DMS153 treated with DMSO at 0.1 percent for 48 hours (cell line): ENCODE measurements around the gene SLC32A1.

Experiments used
- DNase-seq: peaks from one replicate; lab custom pipeline; 2025; ENCODE audit not compliant: unreplicated experiment; lab: John Stamatoyannopoulos, UW

Gene SLC32A1

DNA sequence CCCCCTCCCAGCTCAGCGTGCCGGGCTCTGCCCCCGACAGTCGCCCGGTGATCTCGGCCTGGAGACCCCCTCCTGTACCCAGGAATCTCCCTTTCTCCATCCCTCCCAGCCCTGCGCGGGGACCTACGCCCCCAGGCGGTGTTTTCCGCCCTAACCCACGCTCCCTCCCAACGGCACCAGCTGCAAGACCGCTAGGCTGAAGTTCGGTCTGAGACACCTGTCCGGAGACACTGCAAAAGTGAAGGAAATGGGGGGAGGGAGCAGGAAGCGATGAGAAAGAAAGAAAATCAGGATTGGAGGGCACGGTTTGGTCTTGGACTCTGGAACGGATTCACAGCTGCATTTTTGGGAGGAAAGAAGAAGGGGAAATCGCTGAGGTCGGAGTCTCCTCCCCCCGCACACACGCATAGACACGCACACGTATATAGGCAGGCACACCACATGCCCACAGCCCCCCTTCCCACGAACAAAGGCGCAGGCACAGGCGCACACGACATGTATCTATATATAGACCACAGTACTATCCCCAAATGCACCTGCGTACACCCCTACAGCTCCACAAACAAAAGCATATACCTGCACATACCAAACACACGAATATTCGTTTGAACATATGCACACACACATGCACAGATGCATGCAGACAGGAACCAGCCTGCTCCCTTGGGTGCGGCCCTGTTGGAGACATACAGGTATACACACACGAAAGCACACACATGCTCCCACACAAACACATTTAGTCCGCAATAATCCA, 1.0 kb downstream of the SLC32A1 start:
- no peak for DNase-seq

DNA sequence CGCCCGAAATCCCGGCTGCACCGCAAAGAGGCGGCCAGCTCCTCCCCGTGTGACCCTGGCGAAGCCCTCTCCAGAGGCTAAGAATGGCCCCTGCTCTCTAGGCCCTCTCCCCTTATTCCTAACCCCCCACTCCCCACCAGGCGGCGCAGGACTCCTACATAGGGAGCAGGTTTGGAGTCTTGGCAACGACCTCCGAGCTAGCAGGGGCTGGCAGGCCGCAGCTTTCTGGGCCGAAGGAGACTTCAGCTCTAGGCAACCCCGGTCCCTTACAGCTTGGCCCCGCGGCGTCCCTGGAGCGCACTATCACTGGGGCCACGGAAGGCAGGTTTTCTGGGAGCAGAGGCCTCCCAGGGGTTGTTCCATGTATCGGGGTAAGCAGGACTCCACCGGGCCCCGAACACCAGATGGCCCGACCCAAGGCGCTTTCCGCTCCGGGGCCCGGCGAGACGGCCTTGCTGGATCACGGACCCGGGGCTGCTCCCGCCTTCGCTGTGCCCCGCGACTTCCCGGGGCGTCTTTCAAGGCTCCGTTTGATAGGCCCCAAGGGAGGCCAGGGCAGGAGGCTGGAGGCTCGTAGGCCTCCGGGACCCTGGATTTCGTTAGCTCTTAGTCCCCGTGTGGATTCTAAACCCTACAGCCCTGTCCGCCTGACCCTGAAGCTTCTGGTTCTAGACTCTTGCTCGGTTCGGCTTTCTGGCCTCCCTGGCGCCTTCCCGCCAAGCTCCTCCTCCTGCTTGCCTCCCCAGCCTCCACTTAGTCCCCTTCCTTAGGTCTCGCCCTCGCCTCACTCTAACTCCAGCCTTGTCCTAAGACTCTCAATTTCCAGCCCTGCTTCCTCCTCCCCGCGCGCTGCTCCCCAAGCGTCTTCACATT, 1.9 kb downstream of the SLC32A1 start:
- DNase-seq = peak; percentile 3

DNA sequence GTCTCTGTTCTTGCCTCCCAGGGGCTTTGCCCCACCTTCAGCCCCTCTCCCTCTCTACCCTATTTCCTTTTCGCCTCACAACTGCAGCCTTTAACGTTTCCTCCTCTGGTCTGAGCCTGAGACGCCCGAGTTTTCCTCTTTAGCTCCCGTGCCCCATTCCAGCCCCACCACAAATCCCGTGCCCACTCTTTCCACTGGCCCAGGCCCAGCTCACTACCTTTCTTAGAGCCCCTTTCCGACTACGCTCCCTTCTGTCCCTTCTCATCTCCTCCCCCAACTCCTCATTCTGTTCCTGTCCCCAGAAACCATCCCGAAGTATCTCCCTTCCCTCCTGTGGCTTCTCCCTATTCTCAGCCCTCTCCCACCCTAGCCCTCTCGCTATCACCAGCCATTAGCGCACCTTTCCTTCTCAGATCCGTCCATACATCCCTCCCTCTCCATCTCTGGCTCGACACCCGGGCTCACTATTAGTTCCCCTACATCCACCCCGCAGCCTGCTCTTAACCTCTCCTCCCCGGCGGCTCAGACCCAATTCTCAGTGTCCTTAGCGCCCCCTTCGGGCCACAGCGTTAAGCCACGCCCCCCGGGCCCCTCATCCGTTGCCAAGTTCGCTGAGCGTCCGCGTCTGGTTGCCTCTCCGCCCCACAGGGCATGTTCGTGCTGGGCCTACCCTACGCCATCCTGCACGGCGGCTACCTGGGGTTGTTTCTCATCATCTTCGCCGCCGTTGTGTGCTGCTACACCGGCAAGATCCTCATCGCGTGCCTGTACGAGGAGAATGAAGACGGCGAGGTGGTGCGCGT, 2.7 kb downstream of the SLC32A1 start:
- DNase-seq = no peak

DNA sequence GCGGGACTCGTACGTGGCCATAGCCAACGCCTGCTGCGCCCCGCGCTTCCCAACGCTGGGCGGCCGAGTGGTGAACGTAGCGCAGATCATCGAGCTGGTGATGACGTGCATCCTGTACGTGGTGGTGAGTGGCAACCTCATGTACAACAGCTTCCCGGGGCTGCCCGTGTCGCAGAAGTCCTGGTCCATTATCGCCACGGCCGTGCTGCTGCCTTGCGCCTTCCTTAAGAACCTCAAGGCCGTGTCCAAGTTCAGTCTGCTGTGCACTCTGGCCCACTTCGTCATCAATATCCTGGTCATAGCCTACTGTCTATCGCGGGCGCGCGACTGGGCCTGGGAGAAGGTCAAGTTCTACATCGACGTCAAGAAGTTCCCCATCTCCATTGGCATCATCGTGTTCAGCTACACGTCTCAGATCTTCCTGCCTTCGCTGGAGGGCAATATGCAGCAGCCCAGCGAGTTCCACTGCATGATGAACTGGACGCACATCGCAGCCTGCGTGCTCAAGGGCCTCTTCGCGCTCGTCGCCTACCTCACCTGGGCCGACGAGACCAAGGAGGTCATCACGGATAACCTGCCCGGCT, 3.4 kb downstream of the SLC32A1 start:
- no peak for DNase-seq

DNA sequence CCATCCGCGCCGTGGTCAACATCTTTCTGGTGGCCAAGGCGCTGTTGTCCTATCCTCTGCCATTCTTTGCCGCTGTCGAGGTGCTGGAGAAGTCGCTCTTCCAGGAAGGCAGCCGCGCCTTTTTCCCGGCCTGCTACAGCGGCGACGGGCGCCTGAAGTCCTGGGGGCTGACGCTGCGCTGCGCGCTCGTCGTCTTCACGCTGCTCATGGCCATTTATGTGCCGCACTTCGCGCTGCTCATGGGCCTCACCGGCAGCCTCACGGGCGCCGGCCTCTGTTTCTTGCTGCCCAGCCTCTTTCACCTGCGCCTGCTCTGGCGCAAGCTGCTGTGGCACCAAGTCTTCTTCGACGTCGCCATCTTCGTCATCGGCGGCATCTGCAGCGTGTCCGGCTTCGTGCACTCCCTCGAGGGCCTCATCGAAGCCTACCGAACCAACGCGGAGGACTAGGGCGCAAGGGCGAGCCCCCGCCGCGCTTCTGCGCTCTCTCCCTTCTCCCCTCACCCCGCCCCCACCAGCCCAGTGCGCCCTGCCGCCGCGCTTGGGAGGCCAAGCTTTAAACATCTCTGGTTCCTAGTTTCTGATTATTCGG, 4.0 kb downstream of the SLC32A1 start:
- no peak for DNase-seq

DNA sequence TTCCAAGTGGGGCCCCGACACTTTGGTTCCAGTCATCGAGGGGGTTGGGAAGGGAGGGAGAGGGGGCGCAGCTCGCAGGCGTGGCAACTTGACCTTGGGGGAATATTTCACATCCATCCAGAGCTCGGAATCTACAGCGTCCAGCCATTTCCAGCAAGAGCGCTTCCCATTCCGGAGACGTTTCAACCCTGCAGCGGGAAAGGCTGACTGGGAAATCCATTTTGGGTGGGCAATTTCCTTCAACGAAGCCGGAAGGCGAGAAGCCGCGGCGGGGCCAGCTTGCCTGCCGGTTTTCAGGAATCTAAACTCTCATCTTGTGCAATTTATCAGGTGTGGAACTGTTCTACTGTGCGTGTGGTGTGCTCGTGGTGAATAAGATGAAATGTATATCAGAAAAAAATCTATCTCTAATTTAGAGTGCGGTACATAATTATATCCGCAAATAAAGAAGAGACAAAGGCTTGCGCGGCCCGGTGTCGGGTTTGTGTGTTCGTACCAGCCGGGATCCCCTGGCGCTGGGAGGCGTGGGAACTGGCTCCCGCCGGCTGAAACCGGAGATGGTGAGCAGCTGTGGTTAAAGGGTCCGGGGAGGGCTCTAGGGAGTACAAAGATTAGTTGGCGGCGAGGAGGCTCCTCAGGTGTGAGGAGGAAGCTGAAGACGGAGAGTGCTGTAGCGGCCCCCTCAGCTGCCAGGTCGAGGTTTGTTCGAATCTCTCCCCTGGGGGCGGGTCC, 4.8 kb downstream of the SLC32A1 start:
- DNase-seq = peak; percentile 21

DNA sequence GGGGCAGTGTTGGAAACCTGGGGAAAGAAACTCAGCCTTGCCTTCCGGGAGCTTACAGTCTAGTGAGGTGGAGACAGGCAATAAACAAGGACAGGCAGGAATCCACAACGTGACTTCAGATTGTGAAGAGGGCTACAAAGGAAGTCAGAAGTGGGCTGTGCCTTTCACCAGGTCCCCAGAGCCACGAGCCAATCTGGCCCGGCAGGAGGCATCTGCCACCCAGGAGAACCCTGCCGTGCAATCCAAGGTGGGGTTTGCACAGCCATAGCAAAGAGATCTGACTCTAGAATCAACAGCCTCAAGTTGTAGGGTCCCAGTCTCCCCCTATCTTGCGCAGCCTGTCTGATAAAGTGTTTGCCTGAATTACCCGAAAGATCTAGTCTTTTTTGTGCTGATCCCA, 5.5 kb downstream of the SLC32A1 start:
- no peak for DNase-seq

DNA sequence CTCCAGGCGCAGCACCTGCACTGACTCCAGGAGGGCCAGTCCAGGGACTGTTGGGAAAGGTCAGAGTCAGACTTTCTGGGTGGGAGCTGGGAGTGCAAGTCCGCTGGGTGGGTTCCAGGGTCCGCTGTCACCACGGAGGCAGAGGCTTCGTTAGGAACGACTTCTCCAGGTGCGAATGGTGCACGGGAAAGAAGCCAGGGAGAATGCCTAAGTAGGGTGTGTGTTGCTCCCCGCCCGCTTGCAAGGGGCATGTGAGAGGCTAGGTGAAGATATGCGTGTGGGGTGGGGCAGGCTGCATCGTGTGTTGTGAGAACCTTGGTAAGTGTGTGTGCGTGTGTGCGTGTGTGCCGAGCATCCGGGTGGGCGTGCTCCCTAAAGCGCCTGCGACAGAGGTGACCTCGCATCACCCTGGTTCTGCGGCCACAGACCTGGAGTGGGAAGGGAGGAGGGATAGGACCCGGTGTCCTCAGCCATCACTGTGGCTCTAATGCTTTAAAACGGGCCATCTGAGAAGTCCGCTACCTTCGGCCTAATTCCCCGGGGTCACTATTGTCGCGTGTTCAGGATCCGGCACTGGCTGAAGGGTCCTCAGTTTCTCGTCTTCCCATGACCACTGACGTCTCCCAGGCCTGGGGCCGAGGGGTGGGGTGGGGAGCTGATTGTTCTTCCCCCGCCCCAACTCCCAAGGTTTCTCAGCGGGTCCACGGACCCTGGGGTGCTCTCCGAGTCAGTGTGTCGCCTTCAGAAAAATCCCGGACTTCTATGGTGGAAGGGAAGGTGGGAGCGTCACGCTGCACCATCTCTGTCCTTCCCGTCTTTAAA, 6.1 kb downstream of the SLC32A1 start:
- no peak for DNase-seq

DNA sequence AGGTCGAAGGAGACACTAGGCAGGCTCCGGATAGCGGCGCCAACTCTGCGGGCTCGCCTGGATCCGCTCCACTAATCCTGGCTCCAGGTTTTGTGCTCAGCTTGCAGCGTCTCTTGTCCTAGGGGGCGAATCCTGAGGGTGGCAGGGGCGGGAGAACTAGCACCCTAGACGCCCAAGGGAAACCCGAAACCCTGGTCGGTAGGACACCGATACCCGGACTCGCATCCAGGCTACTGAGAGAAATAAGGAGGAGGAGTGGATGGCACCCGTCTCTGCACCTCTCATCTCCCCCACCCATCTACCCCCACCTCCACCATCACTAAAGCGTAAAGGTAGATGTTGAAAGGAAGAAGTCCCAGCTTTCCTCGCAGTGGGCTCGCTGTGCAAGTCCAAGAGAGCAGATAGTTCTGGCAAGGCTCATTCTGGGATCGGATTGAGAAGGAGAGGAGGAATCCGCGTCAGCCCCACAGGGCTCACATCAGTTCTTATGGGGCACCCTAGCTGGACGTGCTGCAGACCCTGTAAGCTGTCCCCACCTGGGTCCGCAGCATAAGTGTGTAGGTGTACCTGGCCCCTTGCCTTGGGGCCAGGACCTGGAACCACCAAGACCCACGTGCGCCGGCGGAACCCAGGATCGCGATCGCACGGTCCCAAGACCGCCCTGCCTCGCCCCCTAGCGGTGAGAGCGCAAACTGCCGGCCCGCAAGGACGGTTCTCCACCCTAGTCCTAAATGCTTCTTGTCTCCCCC, 6.9 kb downstream of the SLC32A1 start:
- DNase-seq = peak; percentile 11

DNA sequence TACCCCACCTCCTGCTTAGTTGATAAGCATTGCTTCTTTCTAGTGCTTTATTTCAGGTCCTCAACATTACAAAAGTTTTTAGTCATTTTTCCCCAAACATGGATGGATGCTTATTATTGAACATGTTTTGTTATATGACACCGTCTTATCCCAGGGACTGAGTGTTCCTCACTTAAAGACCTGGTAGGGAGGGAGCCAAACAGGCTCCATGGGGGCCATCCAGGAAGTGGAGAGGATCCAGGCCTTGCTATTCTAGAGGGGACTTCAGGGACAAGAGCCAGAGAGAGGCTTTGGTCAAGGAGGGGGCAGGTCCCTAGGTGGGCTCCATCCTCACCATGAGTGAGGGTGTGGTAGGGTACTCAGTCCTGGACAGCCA, 7.4 kb downstream of the SLC32A1 start:
- DNase-seq = no peak

DNA sequence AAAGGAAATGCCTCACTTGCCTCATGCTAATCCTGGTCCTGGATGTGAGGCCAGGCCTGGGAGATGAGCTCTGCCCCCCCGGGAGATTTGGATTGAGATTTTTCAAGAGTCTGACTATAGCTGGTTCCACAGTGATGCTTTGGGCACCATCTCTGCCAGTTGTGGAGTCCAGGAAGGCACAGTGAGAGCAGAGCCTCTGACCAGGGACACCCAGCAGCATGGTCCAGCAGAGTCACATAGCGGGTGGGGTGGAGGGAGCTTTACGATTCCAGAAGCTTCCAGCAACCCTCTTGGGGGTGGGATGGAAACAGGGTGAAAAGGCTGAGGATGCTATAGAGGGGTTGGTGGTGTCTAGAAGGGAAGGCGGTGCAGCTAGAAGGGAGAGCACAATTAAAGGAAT, 8.7 kb downstream of the SLC32A1 start:
- DNase-seq = no peak

DNA sequence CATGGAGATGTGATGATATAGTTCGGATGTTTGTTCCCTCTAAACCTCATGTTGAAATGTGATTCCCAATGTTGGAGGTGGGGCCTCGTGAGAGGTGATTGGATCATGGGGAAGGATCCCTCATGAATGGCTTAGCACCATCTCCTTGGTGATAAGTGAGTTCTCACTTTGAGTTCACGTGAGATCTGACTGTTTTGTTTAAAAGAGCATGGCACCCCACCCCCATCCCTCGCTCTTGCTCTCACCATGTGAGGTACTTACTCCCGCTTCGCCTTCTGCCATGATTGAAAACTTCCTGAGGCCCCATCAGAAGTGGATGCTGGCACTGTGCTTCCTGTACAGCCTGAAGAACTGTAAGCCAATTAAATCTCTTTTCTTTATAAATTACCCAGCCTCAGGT, 10.9 kb downstream of the SLC32A1 start:
- no peak for DNase-seq

DNA sequence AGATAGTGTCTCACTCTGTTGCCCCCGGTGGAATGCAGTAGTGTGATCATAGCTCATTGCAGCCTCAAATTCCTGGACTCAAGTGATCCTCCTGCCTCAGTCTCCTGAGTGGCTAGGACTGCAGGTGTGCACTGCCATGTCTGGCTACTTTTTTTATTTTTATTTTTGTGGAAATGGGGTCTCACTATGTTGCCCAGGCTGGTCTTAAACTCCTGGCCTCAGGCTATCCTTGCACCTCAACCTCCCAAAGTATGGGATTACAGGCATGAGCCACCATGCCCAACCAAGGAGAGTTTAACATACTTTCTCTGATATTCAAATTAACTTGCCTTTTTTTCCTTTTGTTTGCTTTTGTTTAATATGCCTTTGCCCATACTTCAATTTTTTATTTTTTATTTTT, 13.6 kb downstream of the SLC32A1 start:
- DNase-seq = no peak

DNA sequence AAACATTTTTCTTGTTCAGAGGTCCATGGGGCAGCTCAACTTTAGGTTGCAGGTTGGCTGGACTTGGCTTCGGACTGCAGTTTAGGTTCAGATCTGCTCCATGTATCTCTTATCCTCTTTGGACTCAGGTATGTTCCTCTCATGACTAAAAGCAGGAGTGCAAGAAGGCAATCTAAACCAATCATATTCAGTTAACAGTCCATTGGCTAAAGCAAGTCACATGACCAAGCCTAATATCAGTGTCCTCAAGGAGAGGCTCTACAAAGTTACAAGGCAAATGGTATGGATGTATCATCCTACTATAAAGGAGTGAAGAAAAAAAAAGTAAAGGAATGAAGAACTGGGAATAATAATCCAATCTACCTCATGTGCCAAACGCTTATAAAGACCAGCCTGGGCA, 21.5 kb downstream of the SLC32A1 start:
- no peak for DNase-seq

DNA sequence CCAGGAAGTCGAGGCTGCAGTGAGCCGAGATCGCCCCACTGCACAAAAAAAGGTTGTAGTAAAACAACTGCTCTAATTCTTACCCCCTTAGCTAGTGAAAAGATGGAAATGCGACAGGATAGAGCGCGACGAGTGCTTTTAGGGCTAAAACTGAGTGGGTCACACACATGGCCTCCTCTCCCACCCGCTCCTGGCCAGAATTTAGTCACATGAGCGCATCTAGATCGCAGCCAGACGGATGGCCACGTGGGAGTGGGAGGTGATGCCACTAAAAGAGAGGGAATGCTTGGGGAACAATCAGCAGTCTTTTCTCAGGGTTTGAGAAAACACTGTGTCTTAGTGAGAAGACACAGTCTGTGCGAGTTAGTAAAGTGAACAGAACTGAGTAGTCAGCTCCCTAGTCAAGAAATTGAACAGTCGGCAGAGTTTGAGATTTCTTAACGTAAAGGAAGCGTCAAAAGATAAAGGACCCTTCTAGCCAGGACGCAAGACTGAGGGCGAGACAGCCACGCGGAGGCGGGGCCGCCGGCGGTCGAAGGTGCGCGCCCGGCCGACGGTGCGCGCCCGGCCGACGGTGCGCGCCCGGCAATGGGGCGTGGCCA, 23.3 kb downstream of the SLC32A1 start:
- no peak for DNase-seq

DNA sequence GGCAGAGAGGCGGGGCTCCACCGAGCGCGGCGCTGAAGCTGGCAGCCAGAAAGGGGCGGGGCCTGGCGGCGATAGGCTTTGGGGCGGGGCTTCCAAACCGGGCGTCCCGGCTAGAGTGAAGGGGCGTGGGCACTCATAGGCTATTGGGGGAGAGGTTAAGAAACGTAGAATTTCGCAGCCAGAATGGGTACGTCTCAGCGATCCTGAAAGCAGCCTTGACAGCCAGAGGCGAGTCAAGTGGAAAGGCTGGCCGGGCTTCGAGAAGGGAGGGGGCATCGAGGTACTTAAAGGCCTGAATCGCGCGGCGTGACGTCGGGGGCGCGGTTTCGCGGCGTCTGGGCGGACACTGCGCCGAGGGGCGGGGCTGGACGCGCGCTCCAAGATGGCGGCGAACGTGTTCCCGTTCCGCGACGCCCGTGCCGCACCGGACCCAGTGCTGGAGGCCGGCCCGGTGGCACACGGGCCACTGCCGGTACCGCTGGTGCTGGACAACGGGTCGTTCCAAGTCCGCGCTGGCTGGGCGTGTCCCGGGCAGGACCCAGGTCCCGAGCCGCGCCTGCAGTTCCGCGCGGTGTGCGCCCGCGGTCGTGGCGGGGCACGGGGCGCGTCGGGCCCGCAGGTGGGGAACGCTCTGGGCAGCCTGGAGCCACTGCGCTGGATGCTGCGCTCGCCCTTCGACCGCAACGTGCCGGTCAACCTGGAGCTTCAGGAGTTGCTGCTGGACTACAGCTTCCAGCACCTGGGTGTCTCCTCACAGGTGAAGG, 24.0 kb downstream of the SLC32A1 start, which contains the start of gene ACTR5:
Gene ACTR5, plus strand, starts transcription at position 364 of the 764 bp plus-strand sequence. Its CDS starts 19 bp downstream, at position 383.
- DNase-seq = peak; percentile 90

DNA sequence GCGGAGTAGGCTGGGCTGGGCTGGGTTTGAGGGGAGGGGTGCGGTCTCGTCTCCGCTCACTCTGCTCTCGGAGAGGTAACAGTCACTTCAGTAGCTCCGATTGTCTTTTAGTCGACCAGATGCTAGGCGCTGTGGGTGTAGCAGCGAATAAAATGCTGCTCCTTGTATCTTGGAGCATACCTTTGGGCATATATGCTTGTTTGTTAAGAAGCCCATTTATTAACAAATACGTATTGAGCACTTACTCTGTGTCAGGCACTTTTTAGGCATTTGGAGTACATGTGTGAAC, 24.5 kb downstream of the SLC32A1 start:
- no peak for DNase-seq
